IMR-90 (cell line): Measurements from ENCODE around the gene GRIA3. TPM values are rescaled to one million over a fixed set of nuclear protein-coding genes. Genes with fewer than 3 reads are reported as not detected.

Experiments
- ATAC-seq: fragments of 200-7000 bp; cut with Tn5 transposase; 2 replicates; pipeline ENCODE4 v1.9.1; 2020; ENCODE audit warnings: low read depth, mild to moderate bottlenecking, moderate library complexity
- BruUV-seq: library from RNA; stranded (reverse); fragments of 400-500 nt; replicated peaks from 2 replicates; lab custom pipeline; 2021; lab: Mats Ljungman, UMichigan
- CTCF ChIA-PET: fragments of 300-600 bp; formaldehyde crosslinking; extraction: SDS; loops from one replicate; lab custom pipeline; 2021; ENCODE audit warnings: antibody characterized with exemption; lab: Yijun Ruan, JAX
- POLR2A ChIA-PET: fragments of 300-600 bp; sonication (Branson Sonifier 250); formaldehyde crosslinking; loops from one replicate; lab custom pipeline; 2022; ENCODE audit warnings: antibody characterized with exemption; ENCODE audit not compliant: unreplicated experiment; lab: Charles Lee
- DNase-seq: peaks from one replicate; pipeline ENCODE4 v3.0.0; 2013
- H2AFZ ChIP-seq: replicated peaks from 2 replicates; pipeline ENCODE3; 2013; ENCODE audit warnings: low read length, mild to moderate bottlenecking; ENCODE audit not compliant: poor library complexity
- H2AK5ac ChIP-seq: 2 replicates; pipeline ENCODE4 v1.6.1; 2013; ENCODE audit warnings: low read depth, low read length, inconsistent platforms
- H2AK9ac ChIP-seq: replicated peaks from 2 replicates; pipeline ENCODE3; 2013; ENCODE audit warnings: mild to moderate bottlenecking, low read depth, low read length, moderate library complexity; ENCODE audit not compliant: poor library complexity
- H2BK120ac ChIP-seq: 2 replicates; pipeline ENCODE4 v1.6.1; 2013; ENCODE audit warnings: low read depth, low read length, inconsistent platforms
- H2BK15ac ChIP-seq: 3 replicates; pipeline ENCODE4 v1.6.1; 2013; ENCODE audit warnings: low read depth, low read length, inconsistent platforms
- H2BK20ac ChIP-seq: 2 replicates; pipeline ENCODE4 v1.6.1; 2013; ENCODE audit warnings: low read depth, mild to moderate bottlenecking, inconsistent platforms, low read length, moderate library complexity
- H2BK5ac ChIP-seq: 2 replicates; pipeline ENCODE4 v1.6.1; 2013; ENCODE audit warnings: mild to moderate bottlenecking, low read depth, low read length, inconsistent platforms; ENCODE audit not compliant: poor library complexity, severe bottlenecking
- H3K14ac ChIP-seq: replicated peaks from 2 replicates; pipeline ENCODE4 v1.6.1; 2013; ENCODE audit warnings: low read depth, low read length, inconsistent platforms
- H3K18ac ChIP-seq: 2 replicates; pipeline ENCODE4 v1.6.1; 2013; ENCODE audit warnings: low read depth, low read length, control low read depth
- H3K23ac ChIP-seq: 2 replicates; pipeline ENCODE4 v1.6.1; 2013; ENCODE audit warnings: low read depth, low read length, inconsistent platforms
- H3K27ac ChIP-seq: 2 replicates; pipeline ENCODE4 v1.5.1; 2013; ENCODE audit warnings: mild to moderate bottlenecking, control low read depth, low read length; ENCODE audit not compliant: insufficient read depth
- H3K27me3 ChIP-seq: 2 replicates; pipeline ENCODE4 v1.6.1; 2013; ENCODE audit warnings: low read length; ENCODE audit not compliant: control insufficient read depth, insufficient read depth
- H3K36me3 ChIP-seq: 2 replicates; pipeline ENCODE4 v1.6.1; 2013; ENCODE audit warnings: low read length, mixed read lengths; ENCODE audit not compliant: control insufficient read depth, insufficient read depth
- H3K4ac ChIP-seq: 2 replicates; pipeline ENCODE4 v1.6.1; 2013; ENCODE audit warnings: low read depth, low read length, inconsistent platforms
- H3K4me1 ChIP-seq: 2 replicates; pipeline ENCODE4 v1.6.1; 2013; ENCODE audit warnings: low read length, mixed read lengths; ENCODE audit not compliant: control insufficient read depth, insufficient read depth
- H3K4me2 ChIP-seq: 2 replicates; pipeline ENCODE4 v1.6.1; 2013; ENCODE audit warnings: low read depth, mild to moderate bottlenecking, control low read depth, low read length, moderate library complexity
- H3K4me3 ChIP-seq: 2 replicates; pipeline ENCODE4 v1.5.1; 2013; ENCODE audit warnings: low read depth, mild to moderate bottlenecking, control low read depth, low read length, moderate library complexity; ENCODE audit not compliant: insufficient read depth
- H3K56ac ChIP-seq: 2 replicates; pipeline ENCODE4 v1.6.1; 2013; ENCODE audit warnings: low read length, inconsistent platforms; ENCODE audit not compliant: insufficient read depth; ENCODE audit errors: extremely low read depth
- H3K79me1 ChIP-seq, 2 experiments: 2 replicates each; pipeline ENCODE4 v1.6.1; 2013; ENCODE audit warnings: low read length in 2 of 2, inconsistent platforms in 1 of 2, low read depth in 1 of 2
- H3K9ac ChIP-seq: 2 replicates; pipeline ENCODE4 v1.6.1; 2013; ENCODE audit warnings: low read depth, low read length, control low read depth
- H3K9me1 ChIP-seq: 2 replicates; pipeline ENCODE4 v1.6.1; 2013; ENCODE audit warnings: low read length, inconsistent platforms; ENCODE audit not compliant: insufficient read depth
- H3K9me3 ChIP-seq: 2 replicates; pipeline ENCODE4 v1.6.1; 2013; ENCODE audit warnings: low read length; ENCODE audit not compliant: control insufficient read depth, insufficient read depth
- H4K20me1 ChIP-seq: 2 replicates; pipeline ENCODE4 v1.6.1; 2013; ENCODE audit warnings: low read length, inconsistent platforms; ENCODE audit not compliant: insufficient read depth
- H4K5ac ChIP-seq: 2 replicates; pipeline ENCODE4 v1.6.1; 2013; ENCODE audit warnings: mild to moderate bottlenecking, low read depth, low read length, control low read depth
- H4K8ac ChIP-seq, 2 experiments: 2 replicates each; pipeline ENCODE4 v1.6.1; 2013; ENCODE audit warnings: low read depth in 2 of 2, low read length in 2 of 2, control low read depth in 1 of 2, inconsistent platforms in 1 of 2
- H4K91ac ChIP-seq: 2 replicates; pipeline ENCODE4 v1.6.1; 2013; ENCODE audit warnings: low read depth, low read length, inconsistent platforms; ENCODE audit not compliant: insufficient read depth
- BHLHE40 ChIP-seq: fragments of 150-350 bp; IDR thresholded peaks from 2 replicates; pipeline ENCODE4 v1.6.1; 2016; ENCODE audit warnings: mild to moderate bottlenecking, low read depth, low read length
- CHD1 ChIP-seq: IDR thresholded peaks from 2 replicates; pipeline ENCODE4 v1.6.1; 2012; ENCODE audit warnings: low read depth, low read length, improper control_type of control experiment
- CTCF ChIP-seq: conservative IDR thresholded peaks from 2 replicates; pipeline ENCODE4 v1.5.1; 2012; ENCODE audit warnings: mild to moderate bottlenecking, low read depth, low read length, improper control_type of control experiment
- ELK1 ChIP-seq: fragments of 150-350 bp; IDR thresholded peaks from 2 replicates; pipeline ENCODE4 v1.6.1; 2016; ENCODE audit warnings: low read depth, mild to moderate bottlenecking, low read length, moderate library complexity, borderline replicate concordance
- MAFK ChIP-seq: IDR thresholded peaks from 2 replicates; pipeline ENCODE4 v1.6.1; 2012; ENCODE audit warnings: low read depth, low read length, improper control_type of control experiment
- MAZ ChIP-seq: IDR thresholded peaks from 2 replicates; pipeline ENCODE4 v1.6.1; 2012; ENCODE audit warnings: low read depth, mild to moderate bottlenecking, low read length, improper control_type of control experiment, moderate library complexity, borderline replicate concordance
- MXI1 ChIP-seq: IDR thresholded peaks from 2 replicates; pipeline ENCODE4 v1.6.1; 2012; ENCODE audit warnings: low read depth, mild to moderate bottlenecking, low read length, moderate library complexity, borderline replicate concordance
- NFE2L2 ChIP-seq: fragments of 150-350 bp; IDR thresholded peaks from 2 replicates; pipeline ENCODE4 v1.6.1; 2016; ENCODE audit warnings: low read depth, mild to moderate bottlenecking, low read length
- POLR2A ChIP-seq: IDR thresholded peaks from 2 replicates; pipeline ENCODE4 v1.6.1; 2012; ENCODE audit warnings: mild to moderate bottlenecking, low read depth, low read length
- RAD21 ChIP-seq: IDR thresholded peaks from 2 replicates; pipeline ENCODE4 v1.6.1; 2012; ENCODE audit warnings: low read length, improper control_type of control experiment
- RCOR1 ChIP-seq: IDR thresholded peaks from 2 replicates; pipeline ENCODE4 v1.6.1; 2012; ENCODE audit warnings: mild to moderate bottlenecking, low read length, improper control_type of control experiment; ENCODE audit not compliant: insufficient replicate concordance
- SMC3 ChIP-seq: fragments of 150-350 bp; IDR thresholded peaks from 2 replicates; pipeline ENCODE4 v1.6.1; 2016; ENCODE audit warnings: low read depth, mild to moderate bottlenecking, antibody characterized with exemption, low read length, moderate library complexity
- USF2 ChIP-seq: fragments of 150-350 bp; IDR thresholded peaks from 2 replicates; pipeline ENCODE4 v1.6.1; 2017; ENCODE audit warnings: mild to moderate bottlenecking, antibody characterized with exemption, low read length, low read depth
- WGBS, 2 experiments: methylation state at CpG; one replicate each; pipeline versions ENCODE4 v1.1.5 to v1.1.7; 2013; ENCODE audit warnings: missing lambda C conversion rate in 2 of 2; ENCODE audit not compliant: insufficient read length in 1 of 2; ENCODE audit errors: extremely low coverage in 2 of 2; 5-methylcytosine and 5-hydroxymethylcytosine counted together
- dilution Hi-C: fragments of 300-500 bp; cut with HindIII; formaldehyde crosslinking; loops from one replicate; pipeline ENCODE4 v1.14.3; 2018; ENCODE audit warnings: low sequenced_read_pairs; ENCODE audit not compliant: unreplicated experiment
- in situ Hi-C: fragments of 300-500 bp; cut with MboI; formaldehyde crosslinking; loops from 3 replicates; pipeline ENCODE4 v1.14.3; 2019; ENCODE audit warnings: low sequenced_read_pairs, inconsistent platforms, mixed read lengths
- intact Hi-C: fragments of 100-400 bp; cut with micrococcal nuclease; formaldehyde crosslinking; loops from 2 replicates; pipeline ENCODE4 v1.10.0; 2022
- polyA plus RNA-seq, 3 experiments: library from polyadenylated mRNA; depleted of rRNA; stranded (reverse); fragments of >200 nt; gene quantifications; 2 replicates each; pipeline ENCODE4 v1.2.3, GENCODE V29; 2012; ENCODE audit warnings: low replicate concordance in 1 of 3
- total RNA-seq: library from RNA; depleted of rRNA; stranded (reverse); fragments of >200 nt; gene quantifications from 2 replicates; pipeline ENCODE4 v1.2.3, GENCODE V29; 2012

GRIA3 gene
- total and polyA plus RNA-seq, 2 of the 4 experiments (the other 2 are of a cell fraction), result not detected

DNA sequence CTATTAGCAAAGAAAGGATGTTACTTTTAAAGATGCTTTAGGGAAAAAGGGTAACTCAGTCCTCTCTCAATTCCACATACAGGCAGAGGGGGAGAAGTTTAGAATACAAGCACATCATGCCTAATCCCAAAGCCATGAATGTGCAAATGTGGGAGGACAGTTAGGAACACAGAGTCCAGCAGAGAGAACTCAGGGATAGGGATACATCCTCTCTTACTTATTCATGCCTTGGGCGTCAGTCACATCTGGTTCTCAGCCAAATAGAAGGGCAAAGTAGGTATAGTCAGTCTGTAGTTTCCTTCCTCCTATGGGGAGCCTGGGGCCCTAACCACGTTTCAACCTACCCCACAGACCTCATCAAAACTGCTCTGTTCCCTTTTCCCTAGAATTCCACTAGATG, 87.8 kb downstream of the GRIA3 start:
- no peaks in the 10 kb centered on the region for H3K79me1 ChIP-seq
- no TSS peak for BruUV-seq
- dilution Hi-C loops, result no loop called here

More for the DNA sequence above, 87.8 kb downstream of the GRIA3 start:
- Histone ChIP-seq H3K56ac (no peak overlapping the region), H2BK5ac (no peak overlapping the region), H3K4ac (no peak overlapping the region), H2AK9ac (no peak overlapping the region), H3K36me3 (no peaks in the 10 kb centered on the region), H4K91ac (no peak overlapping the region), H2BK120ac (no peak overlapping the region), H3K9me3 (no peaks in the 10 kb centered on the region), H3K27ac (no peak overlapping the region), H3K4me3 (no peak overlapping the region), H4K8ac (no peak overlapping the region), H3K14ac (no peak overlapping the region), H3K27me3 (no peaks in the 10 kb centered on the region), H3K23ac (no peak overlapping the region), H4K20me1 (no peaks in the 10 kb centered on the region), H2AK5ac (no peak overlapping the region), H3K9me1 (no peaks in the 10 kb centered on the region), H3K9ac (no peak overlapping the region), H2BK20ac (no peak overlapping the region), H3K4me2 (no peak overlapping the region), H3K4me1 (no peaks in the 10 kb centered on the region), H4K5ac (no peak overlapping the region), H2AFZ (no peak overlapping the region), H2BK15ac (no peak overlapping the region), H3K18ac (no peak overlapping the region)
- TF ChIP-seq NFE2L2, result no peak
- no peak for TF ChIP-seq ELK1
- no peak for TF ChIP-seq SMC3
- TF ChIP-seq BHLHE40, result no peak
- no peak for TF ChIP-seq RAD21
- TF ChIP-seq POLR2A, result no peak
- no peak for TF ChIP-seq MAZ
- no peak for TF ChIP-seq MXI1
- TF ChIP-seq MAFK, result no peak
- TF ChIP-seq CTCF, result no peak
- TF ChIP-seq RCOR1, result no peak
- TF ChIP-seq USF2, result no peak
- TF ChIP-seq CHD1, result no peak
- in situ Hi-C loops, result no loop called here
- no CpG with 5 or more reads among the region's 2 CpGs for WGBS, 2 experiments
- intact Hi-C loops, result no loop called here
- CTCF ChIA-PET, result no interaction called here
- ATAC-seq, result no peak
- POLR2A ChIA-PET, result no interaction called here
- DNase-seq, result no peak
